Memory B cell (primary cell): ENCODE data around the gene CEACAM5.

Source experiments
- ATAC-seq: fragments of 150-1000 bp; cut with Tn5 transposase; 2 replicates; pipeline ENCODE4 v1.10.0; 2021; ENCODE audit warnings: low read depth, mild to moderate bottlenecking, moderate library complexity
- DNase-seq, 2 donors: peaks; one replicate each; pipeline ENCODE4 v3.0.0; 2022; ENCODE audit warnings: low spot score in 2 of 2
- H3K27ac Mint-ChIP-seq: one replicate; pipeline ENCODE4 v1.8.0; 2022; ENCODE audit warnings: mild to moderate bottlenecking, moderate library complexity, mixed read lengths
- H3K27me3 Mint-ChIP-seq: one replicate; pipeline ENCODE4 v1.8.0; 2022; ENCODE audit warnings: mixed read lengths
- H3K36me3 Mint-ChIP-seq: one replicate; pipeline ENCODE4 v1.8.0; 2022; ENCODE audit warnings: mild to moderate bottlenecking, mixed read lengths
- H3K4me1 Mint-ChIP-seq: one replicate; pipeline ENCODE4 v1.8.0; 2022; ENCODE audit warnings: mixed read lengths
- H3K4me3 Mint-ChIP-seq: one replicate; pipeline ENCODE4 v1.8.0; 2022; ENCODE audit warnings: mild to moderate bottlenecking, moderate library complexity, mixed read lengths
- H3K9me3 Mint-ChIP-seq: one replicate; pipeline ENCODE4 v1.8.0; 2022; ENCODE audit warnings: mixed read lengths

The CEACAM5 gene

GRCh38 chr19:41708481-41708880, at the start of gene CEACAM5:
Gene CEACAM5, plus strand, starts transcription at chr19:41708626. Its CDS starts 106 bp downstream, at chr19:41708732.
- DNase-seq = no peak
- H3K4me3 Mint-ChIP-seq = no peak within 1 kb of the TSS
- H3K9me3 Mint-ChIP-seq = no peaks in the 10 kb centered on the region
- no peak for ATAC-seq
- peaks cover 6% of the 10 kb centered on the region for H3K4me1 Mint-ChIP-seq
- no peak within 1 kb of the TSS for H3K27ac Mint-ChIP-seq
- H3K27me3 Mint-ChIP-seq = peaks cover 30% of the 10 kb centered on the region
- H3K36me3 Mint-ChIP-seq = no peaks in the 10 kb centered on the region

GRCh38 chr19:41666075-41666474, 42.4 kb upstream of the CEACAM5 start:
- no peak overlapping the region for H3K4me3 Mint-ChIP-seq
- ATAC-seq (no peak), DNase-seq (no peak)
- no peaks in the 10 kb centered on the region for H3K4me1 Mint-ChIP-seq
- no peaks in the 10 kb centered on the region for H3K36me3 Mint-ChIP-seq
- H3K27ac Mint-ChIP-seq = no peak overlapping the region
- peaks cover 20% of the 10 kb centered on the region for H3K9me3 Mint-ChIP-seq
- peaks cover 8% of the 10 kb centered on the region for H3K27me3 Mint-ChIP-seq

GRCh38 chr19:41668315-41668714, 40.1 kb upstream of the CEACAM5 start:
- Mint-ChIP-seq H3K27me3 (peaks cover 14% of the 10 kb centered on the region), H3K36me3 (no peaks in the 10 kb centered on the region), H3K4me3 (no peak overlapping the region), H3K9me3 (peaks cover 22% of the 10 kb centered on the region), H3K4me1 (peaks cover 4% of the 10 kb centered on the region), H3K27ac (no peak overlapping the region)
- DNase-seq (no peak), ATAC-seq (no peak)

GRCh38 chr19:41670755-41671154, 37.7 kb upstream of the CEACAM5 start:
- no peaks in the 10 kb centered on the region for H3K36me3 Mint-ChIP-seq
- peaks cover 10% of the 10 kb centered on the region for H3K9me3 Mint-ChIP-seq
- no peak overlapping the region for H3K27ac Mint-ChIP-seq
- H3K27me3 Mint-ChIP-seq = peaks cover 14% of the 10 kb centered on the region
- no peak for DNase-seq
- no peak overlapping the region for H3K4me3 Mint-ChIP-seq
- H3K4me1 Mint-ChIP-seq = peaks cover 4% of the 10 kb centered on the region
- ATAC-seq = no peak

GRCh38 chr19:41671486-41671885, 36.9 kb upstream of the CEACAM5 start:
- Mint-ChIP-seq H3K36me3 (no peaks in the 10 kb centered on the region), H3K27me3 (peaks cover 16% of the 10 kb centered on the region), H3K4me3 (no peak overlapping the region), H3K4me1 (peaks cover 4% of the 10 kb centered on the region), H3K9me3 (peaks cover 10% of the 10 kb centered on the region), H3K27ac (no peak overlapping the region)
- ATAC-seq (no peak), DNase-seq (no peak)

GRCh38 chr19:41682437-41682836, 26.0 kb upstream of the CEACAM5 start:
- H3K36me3 Mint-ChIP-seq = no peaks in the 10 kb centered on the region

GRCh38 chr19:41687419-41687818, 21.0 kb upstream of the CEACAM5 start:
- Mint-ChIP-seq H3K36me3 (no peaks in the 10 kb centered on the region), H3K4me3 (no peak overlapping the region), H3K9me3 (peaks cover 3% of the 10 kb centered on the region), H3K4me1 (no peaks in the 10 kb centered on the region), H3K27ac (no peak overlapping the region), H3K27me3 (peaks cover 26% of the 10 kb centered on the region)
- DNase-seq = no peak
- ATAC-seq = no peak

More at GRCh38 chr19:41682437-41682836, 26.0 kb upstream of the CEACAM5 start:
- H3K27ac Mint-ChIP-seq = no peak overlapping the region
- DNase-seq = no peak
- ATAC-seq = no peak
- no peaks in the 10 kb centered on the region for H3K9me3 Mint-ChIP-seq
- no peak overlapping the region for H3K4me3 Mint-ChIP-seq
- no peaks in the 10 kb centered on the region for H3K4me1 Mint-ChIP-seq
- H3K27me3 Mint-ChIP-seq = peaks cover 14% of the 10 kb centered on the region

- H3K9me3 Mint-ChIP-seq = peaks cover 9% of the 10 kb centered on the region
- no peaks in the 10 kb centered on the region for H3K36me3 Mint-ChIP-seq
- no peak for ATAC-seq
- no peak for DNase-seq
- no peak within 1 kb of the TSS for H3K27ac Mint-ChIP-seq
- no peak within 1 kb of the TSS for H3K4me3 Mint-ChIP-seq
- H3K27me3 Mint-ChIP-seq = peaks cover 25% of the 10 kb centered on the region
- H3K4me1 Mint-ChIP-seq = no peaks in the 10 kb centered on the region
These were observed 20.3 kb upstream of the CEACAM5 start, which contains the start of gene CEACAM7 for GRCh38 chr19:41688098-41688497. Gene CEACAM7, minus strand, starts transcription at chr19:41688270. Its CDS starts 105 bp downstream, at chr19:41688165.

- no peaks in the 10 kb centered on the region for H3K4me1 Mint-ChIP-seq
- H3K27me3 Mint-ChIP-seq = peaks cover 24% of the 10 kb centered on the region
- no peak overlapping the region for H3K27ac Mint-ChIP-seq
- H3K4me3 Mint-ChIP-seq = no peak overlapping the region
- H3K9me3 Mint-ChIP-seq = peaks cover 11% of the 10 kb centered on the region
- no peak for DNase-seq
- no peaks in the 10 kb centered on the region for H3K36me3 Mint-ChIP-seq
- ATAC-seq = no peak
These were observed 19.7 kb upstream of the CEACAM5 start for GRCh38 chr19:41688687-41689086.

GRCh38 chr19:41689993-41690800, 18.2 kb upstream of the CEACAM5 start:
- H3K27me3 Mint-ChIP-seq = peaks cover 31% of the 10 kb centered on the region
- H3K4me3 Mint-ChIP-seq = no peak overlapping the region
- H3K9me3 Mint-ChIP-seq = peaks cover 11% of the 10 kb centered on the region
- ATAC-seq (no peak), DNase-seq (no peak)
- no peaks in the 10 kb centered on the region for H3K36me3 Mint-ChIP-seq
- H3K27ac Mint-ChIP-seq = no peak overlapping the region
- H3K4me1 Mint-ChIP-seq = no peaks in the 10 kb centered on the region

- H3K4me3 Mint-ChIP-seq = no peak overlapping the region
These were observed 17.7 kb upstream of the CEACAM5 start for GRCh38 chr19:41690801-41691065.

GRCh38 chr19:41691268-41691970, 17.0 kb upstream of the CEACAM5 start:
- Mint-ChIP-seq H3K27me3 (peaks cover 36% of the 10 kb centered on the region), H3K36me3 (no peaks in the 10 kb centered on the region), H3K4me3 (no peak overlapping the region), H3K9me3 (peaks cover 11% of the 10 kb centered on the region), H3K27ac (no peak overlapping the region), H3K4me1 (no peaks in the 10 kb centered on the region)
- ATAC-seq (no peak), DNase-seq (no peak)

More at GRCh38 chr19:41690801-41691065, 17.7 kb upstream of the CEACAM5 start:
- no peaks in the 10 kb centered on the region for H3K36me3 Mint-ChIP-seq
- peaks cover 34% of the 10 kb centered on the region for H3K27me3 Mint-ChIP-seq
- ATAC-seq = no peak
- H3K4me1 Mint-ChIP-seq = no peaks in the 10 kb centered on the region
- peaks cover 11% of the 10 kb centered on the region for H3K9me3 Mint-ChIP-seq
- H3K27ac Mint-ChIP-seq = no peak overlapping the region
- DNase-seq = no peak

GRCh38 chr19:41694196-41694595, 14.2 kb upstream of the CEACAM5 start:
- Mint-ChIP-seq H3K36me3 (no peaks in the 10 kb centered on the region), H3K4me1 (peaks cover 4% of the 10 kb centered on the region), H3K4me3 (no peak overlapping the region)

GRCh38 chr19:41694831-41695635, 13.4 kb upstream of the CEACAM5 start:
- Mint-ChIP-seq H3K36me3 (no peaks in the 10 kb centered on the region), H3K27ac (no peak overlapping the region), H3K9me3 (peaks cover 11% of the 10 kb centered on the region), H3K4me3 (no peak overlapping the region), H3K27me3 (peaks cover 35% of the 10 kb centered on the region), H3K4me1 (peaks cover 4% of the 10 kb centered on the region)
- no peak for ATAC-seq
- no peak for DNase-seq

More at GRCh38 chr19:41694196-41694595, 14.2 kb upstream of the CEACAM5 start:
- Mint-ChIP-seq H3K27me3 (peaks cover 33% of the 10 kb centered on the region), H3K9me3 (peaks cover 11% of the 10 kb centered on the region), H3K27ac (no peak overlapping the region)
- DNase-seq (no peak), ATAC-seq (no peak)
